OCI-LY1 (cell line): ENCODE results near the gene GORASP1.

Source experiments
- H2AFZ ChIP-seq: fragments of 200-600 bp; sonication (generic), shearing (Covaris generic); 2 replicates; pipeline ENCODE4 v1.6.0; 2014; ENCODE audit warnings: antibody characterized with exemption, mild to moderate bottlenecking, low read length
- H3F3A ChIP-seq: fragments of 200-600 bp; sonication (generic), shearing (Covaris generic); 2 replicates; pipeline ENCODE4 v1.6.0; 2014; ENCODE audit warnings: mild to moderate bottlenecking, antibody characterized with exemption, low read length, moderate library complexity; ENCODE audit not compliant: insufficient read depth
- H3K27ac ChIP-seq: fragments of 200-600 bp; sonication (generic); 2 replicates; pipeline ENCODE4 v1.5.1; 2014; ENCODE audit warnings: low read length, mixed run types, mild to moderate bottlenecking, low read depth; ENCODE audit not compliant: poor library complexity, severe bottlenecking
- H3K27me3 ChIP-seq: fragments of 200-600 bp; sonication (generic); 2 replicates; pipeline ENCODE4 v1.6.0; 2014; ENCODE audit warnings: antibody characterized with exemption, mild to moderate bottlenecking, low read length, moderate library complexity; ENCODE audit not compliant: insufficient read depth
- H3K36me3 ChIP-seq: fragments of 200-600 bp; sonication (generic); 2 replicates; pipeline ENCODE4 v1.6.1; 2014; ENCODE audit warnings: mild to moderate bottlenecking, antibody characterized with exemption, low read length, moderate library complexity, mixed read lengths; ENCODE audit not compliant: insufficient read depth
- H3K4me1 ChIP-seq: fragments of 200-600 bp; sonication (generic); 2 replicates; pipeline ENCODE4 v1.5.1; 2014; ENCODE audit warnings: mild to moderate bottlenecking, low read length, moderate library complexity; ENCODE audit not compliant: insufficient read depth, severe bottlenecking
- H3K4me2 ChIP-seq: fragments of 200-600 bp; sonication (generic), shearing (Covaris generic); 2 replicates; pipeline ENCODE4 v1.6.1; 2014; ENCODE audit warnings: low read length
- H3K4me3 ChIP-seq: fragments of 200-600 bp; sonication (generic); 2 replicates; pipeline ENCODE4 v1.5.1; 2014; ENCODE audit warnings: low read length, low read depth, mild to moderate bottlenecking, mixed read lengths; ENCODE audit not compliant: poor library complexity, severe bottlenecking
- H3K79me2 ChIP-seq: fragments of 200-600 bp; shearing (Covaris generic); 2 replicates; pipeline ENCODE4 v1.6.1; 2016; ENCODE audit warnings: mixed run types, low read length, mixed read lengths; ENCODE audit not compliant: insufficient read depth
- H3K9ac ChIP-seq: fragments of 200-600 bp; sonication (generic), shearing (Covaris generic); 2 replicates; pipeline ENCODE4 v1.6.1; 2014; ENCODE audit warnings: mild to moderate bottlenecking, low read length, mixed read lengths
- H3K9me2 ChIP-seq: fragments of 200-600 bp; sonication (generic), shearing (Covaris generic); 2 replicates; pipeline ENCODE4 v1.6.1; 2014; ENCODE audit warnings: low read depth, mild to moderate bottlenecking, low read length, mixed read lengths
- H3K9me3 ChIP-seq: fragments of 200-600 bp; shearing (Covaris generic); 2 replicates; pipeline ENCODE4 v1.6.1; 2014; ENCODE audit warnings: low read length, mixed read lengths
- H4K20me1 ChIP-seq: fragments of 200-600 bp; sonication (generic), shearing (Covaris generic); 2 replicates; pipeline ENCODE4 v1.6.0; 2016; ENCODE audit warnings: mild to moderate bottlenecking, low read length; ENCODE audit not compliant: insufficient read depth
- CTCF ChIP-seq: fragments of 200-600 bp; sonication (generic), shearing (Covaris generic); IDR thresholded peaks from 2 replicates; pipeline ENCODE4 v1.5.1; 2017; ENCODE audit warnings: mild to moderate bottlenecking, antibody characterized with exemption, low read length, moderate library complexity, mixed read lengths
- EZH2 ChIP-seq: fragments of 200-600 bp; sonication (generic), shearing (Covaris generic); IDR thresholded peaks from 2 replicates; pipeline ENCODE4 v1.8.0; 2017; ENCODE audit warnings: borderline replicate concordance, mixed run types, mild to moderate bottlenecking, antibody characterized with exemption, low read length, moderate library complexity, mixed read lengths

GORASP1 gene

GRCh38 chr3:39137435-39137936 lies 30.1 kb upstream of the GORASP1 start:
- Histone ChIP-seq H3K9ac (no peak overlapping the region), H3K36me3 (peaks cover 18% of the 10 kb centered on the region; the same call in 1 of the 2 replicates), H2AFZ (no peak overlapping the region), H3K79me2 (no peaks in the 10 kb centered on the region), H3K9me3 (no peaks in the 10 kb centered on the region), H4K20me1 (no peaks in the 10 kb centered on the region), H3K4me2 (no peak overlapping the region), H3K27me3 (no peaks in the 10 kb centered on the region), H3K27ac (no peak overlapping the region), H3K9me2 (no peaks in the 10 kb centered on the region), H3F3A (no peaks in the 10 kb centered on the region), H3K4me1 (peaks cover 15% of the 10 kb centered on the region), H3K4me3 (no peak overlapping the region)
- no peak for TF ChIP-seq CTCF

GRCh38 chr3:39136533-39137434 lies 29.4 kb upstream of the GORASP1 start:
- H3F3A ChIP-seq: no peaks in the 10 kb centered on the region
- no peaks in the 10 kb centered on the region for H4K20me1 ChIP-seq
- H3K36me3 ChIP-seq: peaks cover 12% of the 10 kb centered on the region; the same call in 1 of the 2 replicates
- TF ChIP-seq CTCF (peak; percentile 16; the same call in 1 of the 2 replicates), EZH2 (no peak)
- no peak overlapping the region for H3K27ac ChIP-seq
- H3K4me2 ChIP-seq: no peak overlapping the region
- H3K9me2 ChIP-seq: no peaks in the 10 kb centered on the region
- H3K79me2 ChIP-seq: no peaks in the 10 kb centered on the region
- H2AFZ ChIP-seq: no peak overlapping the region
- H3K4me3 ChIP-seq: no peak overlapping the region
- no peaks in the 10 kb centered on the region for H3K9me3 ChIP-seq
- no peaks in the 10 kb centered on the region for H3K27me3 ChIP-seq
- no peak overlapping the region for H3K9ac ChIP-seq
- peaks cover 8% of the 10 kb centered on the region for H3K4me1 ChIP-seq

GRCh38 chr3:39135170-39135805 lies 27.9 kb upstream of the GORASP1 start:
- Histone ChIP-seq H3K36me3 (peaks cover 4% of the 10 kb centered on the region; the same call in 1 of the 2 replicates), H3K4me1 (no peaks in the 10 kb centered on the region), H3K4me3 (no peak overlapping the region), H4K20me1 (no peaks in the 10 kb centered on the region), H2AFZ (no peak overlapping the region), H3K9me2 (no peaks in the 10 kb centered on the region), H3K27me3 (no peaks in the 10 kb centered on the region), H3K79me2 (no peaks in the 10 kb centered on the region), H3K9ac (no peak overlapping the region), H3K9me3 (no peaks in the 10 kb centered on the region), H3K4me2 (no peak overlapping the region), H3F3A (no peaks in the 10 kb centered on the region), H3K27ac (no peak overlapping the region)
- TF ChIP-seq CTCF: no peak
- TF ChIP-seq EZH2: no peak
